ENCODE results near the gene NACC2. TPM values are rescaled to one million over a fixed set of nuclear protein-coding genes. Genes with fewer than 3 reads are reported as not detected.

The NACC2 gene
- polyA plus RNA-seq, 1 of the 3 experiments (the other 2 are of a cell fraction) = 22.1 TPM

DNA sequence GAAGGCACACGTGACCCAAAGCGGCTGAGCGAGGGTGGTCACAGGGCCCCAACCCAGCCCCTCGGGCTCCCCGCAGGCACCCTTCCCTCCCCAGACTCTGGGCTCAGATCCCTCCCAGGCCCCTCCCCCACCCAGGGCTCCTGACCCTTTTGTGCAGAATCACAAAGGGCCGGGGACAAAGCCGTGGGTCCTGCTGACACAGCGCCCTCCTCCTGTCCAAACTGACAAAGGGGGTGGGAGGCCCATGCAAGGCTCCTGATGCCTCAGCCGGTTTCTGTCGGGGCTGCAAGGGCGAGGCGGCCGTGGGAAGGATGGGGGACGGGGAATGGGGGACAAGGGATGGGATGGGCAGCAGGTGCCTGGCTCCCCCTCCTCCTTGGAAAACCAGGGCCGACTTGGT, 90.4 kb downstream of the NACC2 start:
- H2AFZ ChIP-seq (ENCODE audit: low read depth) = no peak overlapping the region
- no peaks in the 10 kb centered on the region for H3K27me3 ChIP-seq (ENCODE audit: insufficient read depth)
- H3K79me2 ChIP-seq (ENCODE audit: insufficient read depth) = peaks cover 5% of the 10 kb centered on the region; the same call in 1 of the 2 replicates
- no peak overlapping the region for H3K9ac ChIP-seq
- 93% methylated on average over 4 of the region's 15 CpGs for WGBS (ENCODE audit: low lambda C conversion rate)
- CTCF ChIA-PET = interaction anchor here (1.3 kb wide), 1 partner anchor 85 kb away, joined by 3 read pairs; no protein-coding TSS in a partner anchor
- peaks cover 9 to 18% of the 10 kb centered on the region in 2 experiments; a peak in 2 of 4 replicates for H3K4me1 ChIP-seq (ENCODE audit: control insufficient read depth in 1 of 2, insufficient read depth in 2 of 2, low read depth in 1 of 2, low read length in 1 of 2)
- H3K4me3 ChIP-seq (ENCODE audit: low read depth in 2 of 2, low read length in 1 of 2) = no peak overlapping the region
- DNase-seq = no peak
- H3K9me2 ChIP-seq = no peaks in the 10 kb centered on the region
- peaks cover 12% of the 10 kb centered on the region for H4K20me1 ChIP-seq (ENCODE audit: insufficient read depth)
- no peak for TF ChIP-seq FOSL2 (IDR thresholded peaks at IDR 0.05; ENCODE audit: borderline replicate concordance, low read depth)
- peaks cover 5% of the 10 kb centered on the region for H3F3A ChIP-seq (replicated peaks; ENCODE audit: insufficient read depth)
- H3K27ac ChIP-seq (ENCODE audit: low read depth in 2 of 2, low read length in 1 of 2) = no peak overlapping the region; a peak in 1 of 4 replicates
- no peaks in the 10 kb centered on the region for H3K9me3 ChIP-seq
- no peak overlapping the region for H3K4me2 ChIP-seq
- peaks cover 0 to 5% of the 10 kb centered on the region in 2 experiments for H3K36me3 ChIP-seq (replicated peaks in 1 of 2; ENCODE audit: control insufficient read depth in 1 of 2, insufficient read depth in 2 of 2, low read length in 1 of 2)
- POLR2A ChIA-PET = no interaction called here

DNA sequence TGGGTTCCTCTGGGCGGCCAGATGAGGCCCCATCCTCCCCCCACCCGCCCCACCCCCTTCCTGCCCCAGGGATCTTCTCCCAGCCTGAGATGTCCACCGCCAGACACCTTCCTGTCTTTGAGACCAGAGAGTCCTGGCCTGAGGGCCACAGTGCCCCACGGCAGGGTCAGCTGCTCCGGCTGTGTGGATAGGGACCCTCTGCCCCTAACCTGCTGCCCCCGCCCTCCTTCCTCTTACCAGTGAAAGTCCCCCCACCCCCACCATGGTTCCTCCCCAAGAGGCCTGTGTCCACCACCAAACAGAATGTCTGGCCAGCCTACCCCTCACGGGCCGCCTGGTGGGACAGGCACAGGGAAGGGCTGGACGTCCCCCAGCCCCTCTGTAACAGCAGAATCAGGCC, 90.9 kb downstream of the NACC2 start:
- no peaks in the 10 kb centered on the region for H3K27me3 ChIP-seq (ENCODE audit: insufficient read depth)
- 85% methylated on average over 8 of the region's 9 CpGs for WGBS (ENCODE audit: low lambda C conversion rate)
- POLR2A ChIA-PET = no interaction called here

More for the DNA sequence above, 90.9 kb downstream of the NACC2 start:
- H3K9me3 ChIP-seq = no peaks in the 10 kb centered on the region
- H2AFZ ChIP-seq (ENCODE audit: low read depth) = no peak overlapping the region
- no peak for TF ChIP-seq EP300 (IDR thresholded peaks at IDR 0.05; ENCODE audit: borderline replicate concordance in 1 of 2, low read depth in 1 of 2, low read length in 1 of 2)
- TF ChIP-seq NFIC (IDR thresholded peaks at IDR 0.05; ENCODE audit: borderline replicate concordance) = no peak
- no peak for TF ChIP-seq RAD21 (IDR thresholded peaks at IDR 0.05; ENCODE audit: low read length)
- TF ChIP-seq FOXM1 (IDR thresholded peaks at IDR 0.05; ENCODE audit: low read depth) = no peak
- no peak for TF ChIP-seq CHD2 (IDR thresholded peaks at IDR 0.05; ENCODE audit: low read length, partially characterized antibody)
- TF ChIP-seq MEF2A (IDR thresholded peaks at IDR 0.05; ENCODE audit: borderline replicate concordance, low read depth) = no peak
- no peak for TF ChIP-seq GABPA (IDR thresholded peaks at IDR 0.05; ENCODE audit: low read depth)
- TF ChIP-seq, protein P1, sequence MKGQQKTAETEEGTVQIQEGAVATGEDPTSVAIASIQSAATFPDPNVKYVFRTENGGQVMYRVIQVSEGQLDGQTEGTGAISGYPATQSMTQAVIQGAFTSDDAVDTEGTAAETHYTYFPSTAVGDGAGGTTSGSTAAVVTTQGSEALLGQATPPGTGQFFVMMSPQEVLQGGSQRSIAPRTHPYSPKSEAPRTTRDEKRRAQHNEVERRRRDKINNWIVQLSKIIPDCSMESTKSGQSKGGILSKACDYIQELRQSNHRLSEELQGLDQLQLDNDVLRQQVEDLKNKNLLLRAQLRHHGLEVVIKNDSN (IDR thresholded peaks at IDR 0.05; ENCODE audit: borderline replicate concordance, low read depth) = no peak
- TF ChIP-seq, protein P2, sequence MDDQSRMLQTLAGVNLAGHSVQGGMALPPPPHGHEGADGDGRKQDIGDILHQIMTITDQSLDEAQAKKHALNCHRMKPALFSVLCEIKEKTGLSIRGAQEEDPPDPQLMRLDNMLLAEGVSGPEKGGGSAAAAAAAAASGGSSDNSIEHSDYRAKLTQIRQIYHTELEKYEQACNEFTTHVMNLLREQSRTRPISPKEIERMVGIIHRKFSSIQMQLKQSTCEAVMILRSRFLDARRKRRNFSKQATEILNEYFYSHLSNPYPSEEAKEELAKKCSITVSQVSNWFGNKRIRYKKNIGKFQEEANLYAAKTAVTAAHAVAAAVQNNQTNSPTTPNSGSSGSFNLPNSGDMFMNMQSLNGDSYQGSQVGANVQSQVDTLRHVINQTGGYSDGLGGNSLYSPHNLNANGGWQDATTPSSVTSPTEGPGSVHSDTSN (IDR thresholded peaks at IDR 0.05) = no peak
- TF ChIP-seq RFX5 (IDR thresholded peaks at IDR 0.05; ENCODE audit: low read length) = no peak
- H3K36me3 ChIP-seq (replicated peaks in 1 of 2; ENCODE audit: control insufficient read depth in 1 of 2, insufficient read depth in 2 of 2, low read length in 1 of 2) = peaks cover 0 to 5% of the 10 kb centered on the region in 2 experiments
- no peak overlapping the region for H3K4me3 ChIP-seq (ENCODE audit: low read depth in 2 of 2, low read length in 1 of 2)
- H3K9ac ChIP-seq = no peak overlapping the region
- no peak overlapping the region; a peak in 1 of 4 replicates for H3K27ac ChIP-seq (ENCODE audit: low read depth in 2 of 2, low read length in 1 of 2)
- no peak overlapping the region for H3K4me2 ChIP-seq
- H3K4me1 ChIP-seq (ENCODE audit: control insufficient read depth in 1 of 2, insufficient read depth in 2 of 2, low read depth in 1 of 2, low read length in 1 of 2) = peaks cover 9 to 18% of the 10 kb centered on the region in 2 experiments; a peak in 2 of 4 replicates
- CTCF ChIA-PET = interaction anchor here (1.3 kb wide), 1 partner anchor 86 kb away, joined by 3 read pairs; no protein-coding TSS in a partner anchor
- H3F3A ChIP-seq (replicated peaks; ENCODE audit: insufficient read depth) = peaks cover 5% of the 10 kb centered on the region
- no peaks in the 10 kb centered on the region for H3K9me2 ChIP-seq
- peaks cover 12% of the 10 kb centered on the region for H4K20me1 ChIP-seq (ENCODE audit: insufficient read depth)
- H3K79me2 ChIP-seq (ENCODE audit: insufficient read depth) = peaks cover 5% of the 10 kb centered on the region; the same call in 1 of the 2 replicates
- no peak for DNase-seq
